Neural cell (in vitro differentiated cells): ENCODE results near the gene UBE2E1. TPM values are rescaled to one million over a fixed set of nuclear protein-coding genes. Genes with fewer than 3 reads are reported as not detected.

Experiments
- H2AFZ ChIP-seq: fragments of 200-600, 300-800 bp; sonication (generic), shearing (Covaris generic); 2 replicates; pipeline ENCODE4 v1.6.0; 2014; ENCODE audit warnings: low read depth, mild to moderate bottlenecking, antibody characterized with exemption, low read length, moderate library complexity
- H3F3A ChIP-seq: fragments of 200-600 bp; shearing (Covaris generic); 2 replicates; pipeline ENCODE4 v1.6.1; 2016; ENCODE audit warnings: mild to moderate bottlenecking, moderate library complexity, mixed read lengths, antibody characterized with exemption, low read length; ENCODE audit not compliant: insufficient read depth, poor library complexity, severe bottlenecking
- H3K27ac ChIP-seq: fragments of 200-600, 300-800 bp; sonication (generic), shearing (Covaris generic); 2 replicates; pipeline ENCODE4 v1.5.1; 2014; ENCODE audit warnings: mild to moderate bottlenecking, low read length, moderate library complexity
- H3K27me3 ChIP-seq: fragments of 300-800, 200-600 bp; sonication (generic), shearing (Covaris generic); 2 replicates; pipeline ENCODE4 v1.6.0; 2014; ENCODE audit warnings: mild to moderate bottlenecking, low read depth, low read length, moderate library complexity; ENCODE audit not compliant: insufficient read depth
- H3K36me3 ChIP-seq: fragments of 300-800, 200-600 bp; sonication (generic), shearing (Covaris generic); 2 replicates; pipeline ENCODE4 v1.5.1; 2014; ENCODE audit warnings: mild to moderate bottlenecking, antibody characterized with exemption, low read length, moderate library complexity; ENCODE audit not compliant: insufficient read depth
- H3K4me2 ChIP-seq: fragments of 300-800, 200-600 bp; sonication (generic), shearing (Covaris generic); 2 replicates; pipeline ENCODE4 v1.6.0; 2014; ENCODE audit warnings: mild to moderate bottlenecking, low read length
- H3K4me3 ChIP-seq: fragments of 300-800, 200-600 bp; sonication (generic), shearing (Covaris generic); 2 replicates; pipeline ENCODE4 v1.5.1; 2014; ENCODE audit warnings: mild to moderate bottlenecking, low read length, moderate library complexity
- H3K79me2 ChIP-seq: fragments of 200-600 bp; shearing (Covaris generic); replicated peaks from 2 replicates; pipeline ENCODE4 v1.6.0; 2014; ENCODE audit warnings: mild to moderate bottlenecking, low read length, moderate library complexity; ENCODE audit not compliant: insufficient read depth
- H3K9ac ChIP-seq: fragments of 300-800, 200-600 bp; sonication (generic), shearing (Covaris generic); 2 replicates; pipeline ENCODE4 v1.6.1; 2016; ENCODE audit warnings: mild to moderate bottlenecking, low read length, mixed read lengths
- H3K9me2 ChIP-seq: fragments of 200-600 bp; shearing (Covaris generic); 2 replicates; pipeline ENCODE4 v1.6.1; 2016; ENCODE audit warnings: mild to moderate bottlenecking, low read length, mixed read lengths; ENCODE audit not compliant: insufficient read depth
- H3K9me3 ChIP-seq: fragments of 200-600, 300-800 bp; sonication (generic), shearing (Covaris generic); 2 replicates; pipeline ENCODE4 v1.6.1; 2016; ENCODE audit warnings: mild to moderate bottlenecking, mixed run types, low read length, moderate library complexity, mixed read lengths
- H4K20me1 ChIP-seq: fragments of 200-600 bp; shearing (Covaris generic); 2 replicates; pipeline ENCODE4 v1.6.1; 2016; ENCODE audit warnings: mild to moderate bottlenecking, mixed run types; ENCODE audit not compliant: insufficient read depth
- CTCF ChIP-seq: fragments of 450-650 bp; IDR thresholded peaks from 2 replicates; pipeline ENCODE4 v1.5.1; 2014; ENCODE audit warnings: antibody characterized with exemption, mild to moderate bottlenecking, moderate library complexity; ENCODE audit not compliant: poor library complexity, severe bottlenecking
- EP300 ChIP-seq: fragments of 450-650 bp; conservative IDR thresholded peaks from 2 replicates; pipeline ENCODE4 v1.6.1; 2014; ENCODE audit warnings: antibody characterized with exemption, mild to moderate bottlenecking, moderate library complexity; ENCODE audit not compliant: poor library complexity, severe bottlenecking
- EZH2 ChIP-seq: fragments of 200-600, 300-800 bp; shearing (Covaris generic), sonication (generic); IDR thresholded peaks from 2 replicates; pipeline ENCODE4 v1.6.1; 2014; ENCODE audit warnings: antibody characterized with exemption, low read length, borderline replicate concordance, mild to moderate bottlenecking; ENCODE audit not compliant: insufficient read depth, poor library complexity, severe bottlenecking
- MXI1 ChIP-seq: fragments of 450-650 bp; conservative IDR thresholded peaks from 2 replicates; pipeline ENCODE4 v1.6.1; 2014; ENCODE audit warnings: antibody characterized with exemption, mild to moderate bottlenecking; ENCODE audit not compliant: poor library complexity, severe bottlenecking
- POLR2AphosphoS5 ChIP-seq: IDR thresholded peaks from 2 replicates; pipeline ENCODE4 v1.6.1; 2012
- RAD21 ChIP-seq: fragments of 450-650 bp; conservative IDR thresholded peaks from 2 replicates; pipeline ENCODE4 v1.6.1; 2014; ENCODE audit warnings: antibody characterized with exemption, mild to moderate bottlenecking, moderate library complexity
- REST ChIP-seq: IDR thresholded peaks from 2 replicates; pipeline ENCODE4 v1.6.1; 2012; ENCODE audit warnings: borderline replicate concordance
- SMC3 ChIP-seq: fragments of 450-650 bp; conservative IDR thresholded peaks from 2 replicates; pipeline ENCODE4 v1.6.1; 2014; ENCODE audit warnings: antibody characterized with exemption, mild to moderate bottlenecking, moderate library complexity; ENCODE audit not compliant: poor library complexity
- TAF1 ChIP-seq: IDR thresholded peaks from 2 replicates; pipeline ENCODE4 v1.6.1; 2012; ENCODE audit warnings: low read depth
- polyA plus RNA-seq: library from polyadenylated mRNA; depleted of rRNA; stranded (reverse); fragments of >200 nt; gene quantifications from 2 replicates; pipeline ENCODE4 v1.2.3, GENCODE V29; 2014

UBE2E1 gene
- polyA plus RNA-seq, 1 donor from 2014 or later: 157 TPM

GRCh38 chr3:23808525-23808924, 2.8 kb downstream of the UBE2E1 start:
- H3K9me3 ChIP-seq: no peaks in the 10 kb centered on the region
- H3F3A ChIP-seq: no peaks in the 10 kb centered on the region
- H3K36me3 ChIP-seq: no peaks in the 10 kb centered on the region
- H3K9me2 ChIP-seq: no peaks in the 10 kb centered on the region
- TF ChIP-seq CTCF: no peak
- no peak for TF ChIP-seq POLR2AphosphoS5
- no peak for TF ChIP-seq EZH2
- TF ChIP-seq REST: no peak
- no peak for TF ChIP-seq MXI1
- TF ChIP-seq EP300: no peak
- no peak for TF ChIP-seq RAD21
- no peak for TF ChIP-seq SMC3
- no peak for TF ChIP-seq TAF1
- peaks cover 8% of the 10 kb centered on the region for H3K27me3 ChIP-seq
- peak overlapping the region; percentile 79 for H3K4me3 ChIP-seq
- no peak overlapping the region for H3K9ac ChIP-seq
- H3K4me2 ChIP-seq: no peak overlapping the region
- peaks cover 14% of the 10 kb centered on the region for H3K79me2 ChIP-seq
- H2AFZ ChIP-seq: no peak overlapping the region
- H3K27ac ChIP-seq: no peak overlapping the region
- no peaks in the 10 kb centered on the region for H4K20me1 ChIP-seq

- Histone ChIP-seq H3K9me2 (no peaks in the 10 kb centered on the region), H3K4me3 (peak overlapping the region; percentile 66), H3K36me3 (no peaks in the 10 kb centered on the region), H3K27ac (no peak overlapping the region), H3K79me2 (peaks cover 21% of the 10 kb centered on the region), H3K9me3 (no peaks in the 10 kb centered on the region), H2AFZ (no peak overlapping the region), H3K9ac (no peak overlapping the region), H4K20me1 (no peaks in the 10 kb centered on the region), H3F3A (no peaks in the 10 kb centered on the region), H3K4me2 (no peak overlapping the region), H3K27me3 (peaks cover 8% of the 10 kb centered on the region)
- TF ChIP-seq TAF1 (no peak), MXI1 (no peak), EP300 (no peak), SMC3 (no peak), CTCF (no peak), POLR2AphosphoS5 (no peak), RAD21 (no peak), EZH2 (no peak), REST (no peak)
Measured at GRCh38 chr3:23809294-23809693, 3.5 kb downstream of the UBE2E1 start.
